Measurements from ENCODE around the gene FRY. TPM values are rescaled to one million over a fixed set of nuclear protein-coding genes. Genes with fewer than 3 reads are reported as not detected.
A peak's percentile ranks its signal among the peaks of the same experiment; 100 is the strongest.
"Not testable (repeated sequence)": the region's sequence is repeated elsewhere in the genome, so short reads cannot be mapped to it uniquely, and the experiment has no call there.

FRY gene
- polyA plus RNA-seq (ENCODE audit: insufficient read length in 3 of 3), result 10 to 100 TPM; 53.5 to 59.8 (median 58.9) TPM

GRCh38 chr13:32031025-32031814 lies at the start of gene FRY:
TSS of gene FRY (plus strand) at chr13:32031774. CDS start at chr13:32031796, 22 bp downstream.
- peak in 2 of 3 donors; percentile 48 to 55 for DNase-seq (ENCODE audit: low read depth in 3 of 3, low spot score in 2 of 3)

GRCh38 chr13:31982124-31982523 lies 49.5 kb upstream of the FRY start:
- no peak for DNase-seq (ENCODE audit: low read depth in 3 of 3, low spot score in 2 of 3)

- no peak for DNase-seq (ENCODE audit: low read depth in 3 of 3, low spot score in 2 of 3)
Measured at GRCh38 chr13:31982540-31982939, 49.0 kb upstream of the FRY start.

- not testable (repeated sequence) for DNase-seq (ENCODE audit: low read depth in 3 of 3, low spot score in 2 of 3)
Measured at GRCh38 chr13:31983696-31984095, 47.9 kb upstream of the FRY start.

GRCh38 chr13:31984388-31984787 lies 47.2 kb upstream of the FRY start:
- DNase-seq (ENCODE audit: low read depth in 3 of 3, low spot score in 2 of 3), result not testable (repeated sequence)

- no peak for DNase-seq (ENCODE audit: low read depth in 3 of 3, low spot score in 2 of 3)
Measured at GRCh38 chr13:31986676-31987470, 44.7 kb upstream of the FRY start.

GRCh38 chr13:31987535-31988170 lies 43.9 kb upstream of the FRY start:
- DNase-seq (ENCODE audit: low read depth in 3 of 3, low spot score in 2 of 3), result no peak

- not testable (repeated sequence) for DNase-seq (ENCODE audit: low read depth in 3 of 3, low spot score in 2 of 3)
Measured at GRCh38 chr13:31994367-31994766, 37.2 kb upstream of the FRY start.

GRCh38 chr13:31996601-31997000 lies 35.0 kb upstream of the FRY start:
- DNase-seq (ENCODE audit: low read depth in 3 of 3, low spot score in 2 of 3), result no peak

- DNase-seq (ENCODE audit: low read depth in 3 of 3, low spot score in 2 of 3), result no peak
Measured at GRCh38 chr13:31997641-31998040, 33.9 kb upstream of the FRY start.

- DNase-seq (ENCODE audit: low read depth in 3 of 3, low spot score in 2 of 3), result no peak
Measured at GRCh38 chr13:31998131-31998530, 33.4 kb upstream of the FRY start.

- not testable (repeated sequence) for DNase-seq (ENCODE audit: low read depth in 3 of 3, low spot score in 2 of 3)
Measured at GRCh38 chr13:32000754-32001153, 30.8 kb upstream of the FRY start.

- no peak for DNase-seq (ENCODE audit: low read depth in 3 of 3, low spot score in 2 of 3)
Measured at GRCh38 chr13:32001154-32001768, 30.3 kb upstream of the FRY start.

- no peak for DNase-seq (ENCODE audit: low read depth in 3 of 3, low spot score in 2 of 3)
Measured at GRCh38 chr13:32001769-32002168, 29.8 kb upstream of the FRY start.

- DNase-seq (ENCODE audit: low read depth in 3 of 3, low spot score in 2 of 3), result no peak
Measured at GRCh38 chr13:32002873-32003272, 28.7 kb upstream of the FRY start.

GRCh38 chr13:32007494-32007893 lies 24.1 kb upstream of the FRY start:
- DNase-seq (ENCODE audit: low read depth in 3 of 3, low spot score in 2 of 3), result no peak

GRCh38 chr13:32008518-32009175 lies 22.9 kb upstream of the FRY start:
- no peak for DNase-seq (ENCODE audit: low read depth in 3 of 3, low spot score in 2 of 3)

GRCh38 chr13:32009362-32009761 lies 22.2 kb upstream of the FRY start:
- DNase-seq (ENCODE audit: low read depth in 3 of 3, low spot score in 2 of 3), result no peak

- DNase-seq (ENCODE audit: low read depth in 3 of 3, low spot score in 2 of 3), result no peak
Measured at GRCh38 chr13:32010136-32010535, 21.4 kb upstream of the FRY start.

- DNase-seq (ENCODE audit: low read depth in 3 of 3, low spot score in 2 of 3), result no peak
Measured at GRCh38 chr13:32011971-32012370, 19.6 kb upstream of the FRY start.
